HEK293 (cell line): ENCODE measurements around the gene ASF1B.

Experiments
- CTCF ChIP-seq: fragments of 450-650 bp; formaldehyde crosslinking; IDR thresholded peaks from 2 replicates; pipeline ENCODE4 v1.5.1; 2016; ENCODE audit warnings: missing biosample characterization, missing genetic modification characterization
- ZBTB44 ChIP-seq: fragments of 450-650 bp; IDR thresholded peaks from 2 replicates; pipeline ENCODE4 v1.5.1; 2018; ENCODE audit warnings: missing biosample characterization, mild to moderate bottlenecking, missing genetic modification characterization
- ZNF510 ChIP-seq: fragments of 450-650 bp; formaldehyde crosslinking; IDR thresholded peaks from 2 replicates; pipeline ENCODE4 v1.5.1; 2018; ENCODE audit warnings: mild to moderate bottlenecking, missing genetic modification characterization, missing biosample characterization; ENCODE audit not compliant: insufficient replicate concordance

DNA sequence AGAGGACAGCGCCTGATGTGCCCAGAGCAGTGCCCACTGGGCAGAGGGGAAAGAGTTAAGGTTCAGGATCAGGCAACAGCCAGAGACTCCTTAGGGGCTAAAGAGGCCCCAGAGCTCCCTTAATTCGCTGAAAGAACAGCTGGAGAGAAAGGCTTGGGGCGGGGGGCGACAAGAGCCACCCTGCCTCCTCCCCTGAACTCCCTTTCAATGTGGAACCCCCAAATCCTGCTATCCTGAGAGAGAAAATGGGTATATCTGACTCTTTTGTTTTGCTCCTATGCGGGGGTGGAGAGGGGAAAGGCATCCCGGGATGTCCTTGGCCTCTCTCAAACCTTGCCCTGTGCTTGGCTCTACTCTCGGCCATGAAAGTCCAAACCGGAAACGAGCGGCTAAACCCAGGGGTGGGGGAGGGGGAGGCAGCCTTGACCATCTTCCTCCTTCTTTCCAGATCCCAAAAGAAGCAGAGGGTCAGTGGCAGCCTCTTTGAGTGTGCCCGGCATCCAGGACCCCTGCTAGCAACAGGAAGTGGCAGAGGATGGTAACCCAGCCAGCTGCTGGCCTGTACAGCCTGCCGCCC is 23.5 kb downstream of the ASF1B start:
- TF ChIP-seq ZNF510 (tag by site-specific recombination) (no peak), CTCF (tag by site-specific recombination) (no peak), ZBTB44 (no peak)
